HG02642 (cell line): Measurements from ENCODE around the gene NTSR2.

Experiments
- ATAC-seq: cut with Tn5 transposase; IDR thresholded peaks from one replicate; pipeline ENCODE4 v1.9.1; 2021; ENCODE audit warnings: mild to moderate bottlenecking; ENCODE audit not compliant: unreplicated experiment, poor library complexity

The NTSR2 gene

GRCh38 chr2:11699686-11700670, 30.0 kb upstream of the NTSR2 start:
- ATAC-seq, result no peak

GRCh38 chr2:11698009-11698922, 28.3 kb upstream of the NTSR2 start:
- no peak for ATAC-seq

GRCh38 chr2:11697103-11697871, 27.3 kb upstream of the NTSR2 start:
- ATAC-seq, result no peak

- ATAC-seq, result no peak
Measured at GRCh38 chr2:11696736-11697102, 26.7 kb upstream of the NTSR2 start.

GRCh38 chr2:11695576-11695975, 25.6 kb upstream of the NTSR2 start:
- ATAC-seq, result no peak

- peak; percentile 79 for ATAC-seq
Measured at GRCh38 chr2:11692966-11693521, 23.0 kb upstream of the NTSR2 start.

- ATAC-seq, result no peak
Measured at GRCh38 chr2:11691076-11691660, 21.2 kb upstream of the NTSR2 start.

GRCh38 chr2:11688222-11689069, 18.5 kb upstream of the NTSR2 start:
- ATAC-seq, result peak; percentile 77

GRCh38 chr2:11687736-11688135, 17.7 kb upstream of the NTSR2 start:
- ATAC-seq, result no peak

GRCh38 chr2:11685906-11686470, 16.0 kb upstream of the NTSR2 start:
- ATAC-seq, result no peak

- no peak for ATAC-seq
Measured at GRCh38 chr2:11684894-11685460, 15.0 kb upstream of the NTSR2 start.

- no peak for ATAC-seq
Measured at GRCh38 chr2:11683966-11684365, 14.0 kb upstream of the NTSR2 start.

- no peak for ATAC-seq
Measured at GRCh38 chr2:11683476-11683875, 13.5 kb upstream of the NTSR2 start.

- no peak for ATAC-seq
Measured at GRCh38 chr2:11682590-11682915, 12.6 kb upstream of the NTSR2 start.

- ATAC-seq, result peak; percentile 56
Measured at GRCh38 chr2:11681722-11682589, 12.0 kb upstream of the NTSR2 start.

GRCh38 chr2:11680901-11681721, 11.1 kb upstream of the NTSR2 start:
- ATAC-seq, result no peak
